Measurements from ENCODE around the gene A2M.

DNA sequence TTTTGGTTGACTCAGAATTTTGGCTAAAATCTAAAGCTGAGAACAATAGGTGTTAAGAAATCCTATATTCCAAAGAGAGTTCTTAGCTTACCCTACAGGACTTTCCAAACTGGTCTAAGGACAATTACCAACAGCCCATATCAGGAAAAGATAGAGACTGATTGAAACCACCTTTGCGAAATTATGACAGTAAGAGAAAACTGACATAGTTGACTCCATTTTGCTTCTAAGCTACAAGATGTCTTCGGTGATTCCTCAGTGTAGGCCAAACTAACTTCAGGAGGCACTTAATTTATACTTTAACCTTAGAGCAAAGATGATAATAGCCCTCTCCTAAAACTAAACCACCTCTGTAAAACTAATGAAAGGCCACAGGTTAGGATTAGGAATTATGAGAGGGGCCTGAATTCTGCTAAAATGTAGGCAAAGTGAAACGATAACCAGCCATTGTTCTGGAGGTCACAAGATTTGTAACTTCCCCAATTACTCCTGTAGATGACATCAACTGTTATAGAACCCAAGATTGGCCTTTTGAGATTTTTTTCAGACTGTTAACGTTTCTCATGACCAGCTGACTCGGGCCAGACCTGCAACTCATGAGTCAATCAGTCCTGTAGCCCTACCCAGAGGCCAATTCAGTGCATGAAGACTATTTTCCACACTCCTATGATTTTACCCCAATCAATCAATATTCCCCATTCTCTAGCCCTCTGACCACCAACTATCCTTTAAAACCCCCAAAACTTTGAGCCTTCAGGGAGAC is 83.3 kb downstream of the A2M start:
- TF ChIP-seq, protein P1, sequence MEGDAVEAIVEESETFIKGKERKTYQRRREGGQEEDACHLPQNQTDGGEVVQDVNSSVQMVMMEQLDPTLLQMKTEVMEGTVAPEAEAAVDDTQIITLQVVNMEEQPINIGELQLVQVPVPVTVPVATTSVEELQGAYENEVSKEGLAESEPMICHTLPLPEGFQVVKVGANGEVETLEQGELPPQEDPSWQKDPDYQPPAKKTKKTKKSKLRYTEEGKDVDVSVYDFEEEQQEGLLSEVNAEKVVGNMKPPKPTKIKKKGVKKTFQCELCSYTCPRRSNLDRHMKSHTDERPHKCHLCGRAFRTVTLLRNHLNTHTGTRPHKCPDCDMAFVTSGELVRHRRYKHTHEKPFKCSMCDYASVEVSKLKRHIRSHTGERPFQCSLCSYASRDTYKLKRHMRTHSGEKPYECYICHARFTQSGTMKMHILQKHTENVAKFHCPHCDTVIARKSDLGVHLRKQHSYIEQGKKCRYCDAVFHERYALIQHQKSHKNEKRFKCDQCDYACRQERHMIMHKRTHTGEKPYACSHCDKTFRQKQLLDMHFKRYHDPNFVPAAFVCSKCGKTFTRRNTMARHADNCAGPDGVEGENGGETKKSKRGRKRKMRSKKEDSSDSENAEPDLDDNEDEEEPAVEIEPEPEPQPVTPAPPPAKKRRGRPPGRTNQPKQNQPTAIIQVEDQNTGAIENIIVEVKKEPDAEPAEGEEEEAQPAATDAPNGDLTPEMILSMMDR (IDR thresholded peaks at IDR 0.05 in 4 of 5, conservative IDR thresholded peaks at IDR 0.05 in 1 of 5) = no peak
- TF ChIP-seq POLR2A (IDR thresholded peaks at IDR 0.05) = no peak
